Stimulated activated effector memory CD8-positive, alpha-beta T cell treated with anti-CD3 and anti-CD28 coated beads, Interleukin-12 subunit alpha, Interleukin-12 subunit beta, amount 100 ng/mL, for 72 hours (primary cell): Measurements from ENCODE around the gene EIF3K.
A peak's percentile ranks its signal among the peaks of the same experiment; 100 is the strongest.

Experiments used
- ATAC-seq: fragments of 150-1000 bp; cut with Tn5 transposase; 2 replicates; pipeline ENCODE4 v1.10.0; 2021
- DNase-seq, 2 donors: peaks; one replicate each; pipeline ENCODE4 v3.0.0; 2021 to 2022; ENCODE audit warnings: low spot score in 2 of 2
- H3K27ac Mint-ChIP-seq: one replicate; pipeline ENCODE4 v1.8.0; 2022; ENCODE audit warnings: mild to moderate bottlenecking, mixed read lengths
- H3K36me3 Mint-ChIP-seq: one replicate; pipeline ENCODE4 v1.8.0; 2022; ENCODE audit warnings: mild to moderate bottlenecking, mixed read lengths
- H3K4me1 Mint-ChIP-seq: one replicate; pipeline ENCODE4 v1.8.0; 2022; ENCODE audit warnings: mixed read lengths
- H3K4me3 Mint-ChIP-seq: one replicate; pipeline ENCODE4 v1.8.0; 2022; ENCODE audit warnings: mild to moderate bottlenecking, mixed read lengths
- H3K9me3 Mint-ChIP-seq: one replicate; pipeline ENCODE4 v1.8.0; 2022; ENCODE audit warnings: mixed read lengths

EIF3K gene

GRCh38 chr19:38678217-38678890 is 59.4 kb downstream of the EIF3K start:
- H3K27ac Mint-ChIP-seq: peak overlapping the region; percentile 71
- H3K9me3 Mint-ChIP-seq: no peaks in the 10 kb centered on the region
- peaks cover 95% of the 10 kb centered on the region for H3K4me1 Mint-ChIP-seq
- DNase-seq: no peak
- no peak for ATAC-seq
- peaks cover 41% of the 10 kb centered on the region for H3K36me3 Mint-ChIP-seq
- peak overlapping the region; percentile 41 for H3K4me3 Mint-ChIP-seq

- ATAC-seq (no peak), DNase-seq (no peak)
- Mint-ChIP-seq H3K4me1 (peaks cover 98% of the 10 kb centered on the region), H3K27ac (peak overlapping the region; percentile 71), H3K4me3 (peak overlapping the region; percentile 17), H3K9me3 (no peaks in the 10 kb centered on the region), H3K36me3 (peaks cover 42% of the 10 kb centered on the region)
These were observed 60.0 kb downstream of the EIF3K start for GRCh38 chr19:38678891-38679494.

GRCh38 chr19:38679839-38680238 is 60.9 kb downstream of the EIF3K start:
- H3K4me3 Mint-ChIP-seq: peak overlapping the region; percentile 5

GRCh38 chr19:38682195-38682867 is 63.3 kb downstream of the EIF3K start:
- ATAC-seq (no peak), DNase-seq (no peak)
- H3K4me1 Mint-ChIP-seq: peaks cover 98% of the 10 kb centered on the region
- peak overlapping the region; percentile 97 for H3K27ac Mint-ChIP-seq
- H3K9me3 Mint-ChIP-seq: no peaks in the 10 kb centered on the region
- peak overlapping the region; percentile 68 for H3K4me3 Mint-ChIP-seq
- H3K36me3 Mint-ChIP-seq: peaks cover 53% of the 10 kb centered on the region

More at GRCh38 chr19:38679839-38680238, 60.9 kb downstream of the EIF3K start:
- Mint-ChIP-seq H3K9me3 (no peaks in the 10 kb centered on the region), H3K36me3 (peaks cover 45% of the 10 kb centered on the region), H3K4me1 (peaks cover 98% of the 10 kb centered on the region), H3K27ac (peak overlapping the region; percentile 92)
- no peak for DNase-seq
- ATAC-seq: no peak

GRCh38 chr19:38682872-38683392 is 63.9 kb downstream of the EIF3K start:
- ATAC-seq (no peak), DNase-seq (no peak)
- Mint-ChIP-seq H3K4me1 (peaks cover 98% of the 10 kb centered on the region), H3K4me3 (peak overlapping the region; percentile 68), H3K27ac (peak overlapping the region; percentile 97), H3K36me3 (peaks cover 53% of the 10 kb centered on the region), H3K9me3 (no peaks in the 10 kb centered on the region)

GRCh38 chr19:38683393-38684077 is 64.5 kb downstream of the EIF3K start:
- peak overlapping the region; percentile 68 for H3K4me3 Mint-ChIP-seq
- ATAC-seq: peak; percentile 77
- H3K27ac Mint-ChIP-seq: peak overlapping the region; percentile 97
- peaks cover 53% of the 10 kb centered on the region for H3K36me3 Mint-ChIP-seq
- peak; percentile 26 to 76 for DNase-seq
- no peaks in the 10 kb centered on the region for H3K9me3 Mint-ChIP-seq
- H3K4me1 Mint-ChIP-seq: peaks cover 93% of the 10 kb centered on the region

GRCh38 chr19:38684078-38684861 is 65.3 kb downstream of the EIF3K start:
- Mint-ChIP-seq H3K4me1 (peaks cover 90% of the 10 kb centered on the region), H3K4me3 (peak overlapping the region; percentile 68), H3K36me3 (peaks cover 53% of the 10 kb centered on the region)

GRCh38 chr19:38684862-38685665 is 66.1 kb downstream of the EIF3K start:
- peaks cover 92% of the 10 kb centered on the region for H3K4me1 Mint-ChIP-seq
- H3K36me3 Mint-ChIP-seq: peaks cover 48% of the 10 kb centered on the region
- no peaks in the 10 kb centered on the region for H3K9me3 Mint-ChIP-seq
- DNase-seq: no peak
- ATAC-seq: no peak
- H3K4me3 Mint-ChIP-seq: peak overlapping the region; percentile 68
- peak overlapping the region; percentile 97 for H3K27ac Mint-ChIP-seq

More at GRCh38 chr19:38684078-38684861, 65.3 kb downstream of the EIF3K start:
- peak; percentile 80 for ATAC-seq
- peak overlapping the region; percentile 97 for H3K27ac Mint-ChIP-seq
- DNase-seq: peak; percentile 36 to 72
- no peaks in the 10 kb centered on the region for H3K9me3 Mint-ChIP-seq

GRCh38 chr19:38685666-38686529 is 66.9 kb downstream of the EIF3K start:
- H3K4me3 Mint-ChIP-seq: peak overlapping the region; percentile 68
- DNase-seq (no peak), ATAC-seq (no peak)
- H3K27ac Mint-ChIP-seq: peak overlapping the region; percentile 97
- peaks cover 90% of the 10 kb centered on the region for H3K4me1 Mint-ChIP-seq
- H3K36me3 Mint-ChIP-seq: peaks cover 41% of the 10 kb centered on the region
- no peaks in the 10 kb centered on the region for H3K9me3 Mint-ChIP-seq

GRCh38 chr19:38686530-38686888 is 67.5 kb downstream of the EIF3K start:
- ATAC-seq (peak; percentile 49), DNase-seq (peak in 1 of 2 donors; percentile 64)
- no peaks in the 10 kb centered on the region for H3K9me3 Mint-ChIP-seq
- peak overlapping the region; percentile 68 for H3K4me3 Mint-ChIP-seq
- peaks cover 35% of the 10 kb centered on the region for H3K36me3 Mint-ChIP-seq
- peak overlapping the region; percentile 97 for H3K27ac Mint-ChIP-seq
- H3K4me1 Mint-ChIP-seq: peaks cover 90% of the 10 kb centered on the region
